DND-41 (cell line): ENCODE data around the gene TRIM67.

Experiments
- CTCF ChIP-seq: IDR thresholded peaks from 2 replicates; pipeline ENCODE4 v1.5.1; 2012; ENCODE audit warnings: borderline replicate concordance, low read length, moderate library complexity, mild to moderate bottlenecking; ENCODE audit not compliant: poor library complexity, severe bottlenecking; ENCODE audit errors: extremely low read depth
- EZH2 ChIP-seq: IDR thresholded peaks from 3 replicates; pipeline ENCODE4 v1.6.1; 2012; ENCODE audit warnings: borderline replicate concordance, low read depth, mild to moderate bottlenecking, moderate library complexity, low read length, inconsistent platforms; ENCODE audit not compliant: severe bottlenecking

GRCh38 chr1:231124746-231125145 lies 37.1 kb upstream of the TRIM67 start:
- TF ChIP-seq EZH2 = no peak
- no peak for TF ChIP-seq CTCF
